ENCODE results near the gene GPR152.
A peak's percentile ranks its signal among the peaks of the same experiment; 100 is the strongest.

GPR152 gene

GRCh38 chr11:67411785-67412152 is 40.8 kb downstream of the GPR152 start:
- H3K36me3 ChIP-seq (replicated peaks), result no peaks in the 10 kb centered on the region
- DNase-seq (ENCODE audit: low spot score in 2 of 2), result no peak
- H3K27me3 ChIP-seq (ENCODE audit: low read depth), result peaks cover 8% of the 10 kb centered on the region; the same call in 1 of the 2 replicates
- no peaks in the 10 kb centered on the region for H3K9me3 ChIP-seq
- no peaks in the 10 kb centered on the region; the same call in 1 of the 2 replicates for H3K4me1 ChIP-seq
- in situ Hi-C loops (cut with MboI; ENCODE audit: low sequenced_read_pairs), result no loop called here
- H3K4me3 ChIP-seq, result no peak overlapping the region

GRCh38 chr11:67410984-67411784 is 41.3 kb downstream of the GPR152 start:
- no peaks in the 10 kb centered on the region for H3K9me3 ChIP-seq
- in situ Hi-C loops (cut with MboI; ENCODE audit: low sequenced_read_pairs), result no loop called here
- peaks cover 8% of the 10 kb centered on the region; the same call in 1 of the 2 replicates for H3K27me3 ChIP-seq (ENCODE audit: low read depth)
- H3K4me1 ChIP-seq, result no peaks in the 10 kb centered on the region; the same call in 1 of the 2 replicates
- H3K36me3 ChIP-seq (replicated peaks), result no peaks in the 10 kb centered on the region
- no peak for DNase-seq (ENCODE audit: low spot score in 2 of 2)
- no peak overlapping the region for H3K4me3 ChIP-seq

- no peak for DNase-seq (ENCODE audit: low spot score in 2 of 2)
- no peaks in the 10 kb centered on the region for H3K36me3 ChIP-seq (replicated peaks)
- no peaks in the 10 kb centered on the region; the same call in 1 of the 2 replicates for H3K4me1 ChIP-seq
- H3K4me3 ChIP-seq, result no peak overlapping the region
- no peaks in the 10 kb centered on the region for H3K9me3 ChIP-seq
- peaks cover 8% of the 10 kb centered on the region; the same call in 1 of the 2 replicates for H3K27me3 ChIP-seq (ENCODE audit: low read depth)
- in situ Hi-C loops (cut with MboI; ENCODE audit: low sequenced_read_pairs), result no loop called here
Observed at GRCh38 chr11:67410369-67410831, 42.1 kb downstream of the GPR152 start.

- in situ Hi-C loops (cut with MboI; ENCODE audit: low sequenced_read_pairs), result no loop called here
- H3K4me1 ChIP-seq, result no peaks in the 10 kb centered on the region; the same call in 1 of the 2 replicates
- peaks cover 8% of the 10 kb centered on the region; the same call in 1 of the 2 replicates for H3K27me3 ChIP-seq (ENCODE audit: low read depth)
- no peak overlapping the region for H3K4me3 ChIP-seq
- H3K9me3 ChIP-seq, result no peaks in the 10 kb centered on the region
- H3K36me3 ChIP-seq (replicated peaks), result no peaks in the 10 kb centered on the region
- DNase-seq (ENCODE audit: low spot score in 2 of 2), result peak in 1 of 2 experiments; percentile 59
Observed at GRCh38 chr11:67409781-67410368, 42.7 kb downstream of the GPR152 start.

- H3K4me1 ChIP-seq, result no peaks in the 10 kb centered on the region; the same call in 1 of the 2 replicates
- H3K4me3 ChIP-seq, result no peak overlapping the region
- DNase-seq (ENCODE audit: low spot score in 2 of 2), result no peak
- in situ Hi-C loops (cut with MboI; ENCODE audit: low sequenced_read_pairs), result no loop called here
- peaks cover 8% of the 10 kb centered on the region; the same call in 1 of the 2 replicates for H3K27me3 ChIP-seq (ENCODE audit: low read depth)
- no peaks in the 10 kb centered on the region for H3K9me3 ChIP-seq
- no peaks in the 10 kb centered on the region for H3K36me3 ChIP-seq (replicated peaks)
Observed at GRCh38 chr11:67409261-67409666, 43.3 kb downstream of the GPR152 start.

GRCh38 chr11:67408437-67409200 is 43.9 kb downstream of the GPR152 start:
- Histone ChIP-seq H3K9me3 (no peaks in the 10 kb centered on the region), H3K27me3 (ENCODE audit: low read depth) (peaks cover 8% of the 10 kb centered on the region; the same call in 1 of the 2 replicates), H3K4me1 (no peaks in the 10 kb centered on the region; the same call in 1 of the 2 replicates), H3K36me3 (replicated peaks) (no peaks in the 10 kb centered on the region), H3K4me3 (no peak overlapping the region)
- in situ Hi-C loops (cut with MboI; ENCODE audit: low sequenced_read_pairs), result no loop called here
- no peak for DNase-seq (ENCODE audit: low spot score in 2 of 2)

DNA sequence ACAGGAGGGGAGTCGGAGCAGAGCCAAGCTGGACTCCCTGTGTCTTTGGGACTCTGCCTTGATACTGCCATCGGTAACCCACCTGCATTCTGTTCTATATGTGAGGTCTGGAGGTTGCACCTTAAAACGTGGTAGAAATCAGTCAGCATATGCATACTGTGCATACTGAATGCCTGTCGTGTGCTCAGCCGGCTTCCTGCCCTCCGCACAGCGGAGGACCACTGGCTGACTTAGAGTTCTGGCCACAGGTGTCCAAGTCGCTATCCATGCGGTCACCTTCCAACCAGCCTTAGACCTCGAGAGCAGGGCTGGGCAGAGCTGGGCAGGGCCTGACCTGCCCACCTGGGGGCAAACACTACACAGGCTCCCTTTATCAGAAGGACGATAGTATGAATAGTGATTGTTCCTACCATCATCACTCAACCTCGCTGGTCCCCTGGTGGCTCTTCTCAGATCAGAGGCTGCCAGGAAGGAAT is 44.8 kb downstream of the GPR152 start:
- Histone ChIP-seq H3K27me3 (ENCODE audit: low read depth) (peaks cover 8% of the 10 kb centered on the region; the same call in 1 of the 2 replicates), H3K4me1 (no peaks in the 10 kb centered on the region; the same call in 1 of the 2 replicates), H3K4me3 (no peak overlapping the region), H3K36me3 (replicated peaks) (no peaks in the 10 kb centered on the region), H3K9me3 (no peaks in the 10 kb centered on the region)
- DNase-seq (ENCODE audit: low spot score in 2 of 2), result no peak
- in situ Hi-C loops (cut with MboI; ENCODE audit: low sequenced_read_pairs), result no loop called here

DNA sequence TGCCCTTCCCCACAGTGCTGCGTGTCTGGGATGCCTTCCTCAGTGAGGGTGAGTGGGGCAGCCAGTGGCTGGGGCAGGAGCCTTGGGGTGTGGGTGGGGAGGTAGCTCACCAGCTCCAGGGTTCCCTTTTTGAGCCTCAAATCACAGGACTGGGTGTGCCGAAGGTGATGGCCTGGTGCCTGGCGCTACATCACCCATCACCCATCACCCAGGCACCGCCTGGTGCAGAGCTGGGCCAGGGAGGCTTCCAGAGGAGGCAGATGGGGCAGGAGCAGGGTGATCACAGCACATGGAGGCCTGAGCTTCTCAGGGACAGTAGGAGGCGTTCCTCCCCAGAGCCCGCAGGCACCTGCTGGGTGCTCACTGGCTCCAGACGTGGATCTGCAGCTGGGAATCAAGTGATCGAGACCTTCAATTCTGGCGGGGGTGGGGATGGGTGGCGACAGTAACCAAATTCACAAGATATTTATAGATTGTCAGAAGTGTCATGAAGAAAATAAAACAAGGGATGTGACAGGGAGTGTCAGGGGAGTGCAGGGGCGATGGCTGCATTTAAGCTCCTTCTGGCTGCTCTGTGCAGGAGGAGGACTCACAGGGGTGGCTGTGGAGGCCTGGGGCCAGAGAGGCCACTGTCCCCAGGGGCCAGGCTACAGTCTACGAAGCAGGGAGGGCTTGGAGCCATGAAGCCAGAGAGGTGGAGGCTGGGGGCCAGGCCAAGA is 45.4 kb downstream of the GPR152 start:
- no peak for DNase-seq (ENCODE audit: low spot score in 2 of 2)
- Histone ChIP-seq H3K27me3 (ENCODE audit: low read depth) (peaks cover 8% of the 10 kb centered on the region; the same call in 1 of the 2 replicates), H3K9me3 (no peaks in the 10 kb centered on the region), H3K4me3 (no peak overlapping the region), H3K36me3 (replicated peaks) (no peaks in the 10 kb centered on the region), H3K4me1 (peaks cover 3% of the 10 kb centered on the region)
- in situ Hi-C loops (cut with MboI; ENCODE audit: low sequenced_read_pairs), result no loop called here

- in situ Hi-C loops (cut with MboI; ENCODE audit: low sequenced_read_pairs), result no loop called here
- no peaks in the 10 kb centered on the region for H3K9me3 ChIP-seq
- H3K4me3 ChIP-seq, result no peak overlapping the region
- no peak for DNase-seq (ENCODE audit: low spot score in 2 of 2)
- peaks cover 8% of the 10 kb centered on the region; the same call in 1 of the 2 replicates for H3K27me3 ChIP-seq (ENCODE audit: low read depth)
- H3K36me3 ChIP-seq (replicated peaks), result no peaks in the 10 kb centered on the region; the same call in 1 of the 2 replicates
- peaks cover 5% of the 10 kb centered on the region for H3K4me1 ChIP-seq
Observed at GRCh38 chr11:67406420-67406968, 46.0 kb downstream of the GPR152 start.

- Histone ChIP-seq H3K4me1 (peaks cover 6% of the 10 kb centered on the region), H3K36me3 (replicated peaks) (no peaks in the 10 kb centered on the region; the same call in 1 of the 2 replicates), H3K4me3 (no peak overlapping the region), H3K9me3 (no peaks in the 10 kb centered on the region), H3K27me3 (ENCODE audit: low read depth) (peaks cover 8% of the 10 kb centered on the region; the same call in 1 of the 2 replicates)
- DNase-seq (ENCODE audit: low spot score in 2 of 2), result no peak
- in situ Hi-C loops (cut with MboI; ENCODE audit: low sequenced_read_pairs), result no loop called here
Observed at GRCh38 chr11:67405688-67406339, 46.7 kb downstream of the GPR152 start.

- Histone ChIP-seq H3K4me1 (peaks cover 13% of the 10 kb centered on the region), H3K9me3 (no peaks in the 10 kb centered on the region), H3K27me3 (ENCODE audit: low read depth) (peaks cover 8% of the 10 kb centered on the region; the same call in 1 of the 2 replicates), H3K4me3 (no peak overlapping the region), H3K36me3 (replicated peaks) (peaks cover 4% of the 10 kb centered on the region)
- no peak for DNase-seq (ENCODE audit: low spot score in 2 of 2)
- in situ Hi-C loops (cut with MboI; ENCODE audit: low sequenced_read_pairs), result no loop called here
Observed at GRCh38 chr11:67405196-67405567, 47.3 kb downstream of the GPR152 start.

DNA sequence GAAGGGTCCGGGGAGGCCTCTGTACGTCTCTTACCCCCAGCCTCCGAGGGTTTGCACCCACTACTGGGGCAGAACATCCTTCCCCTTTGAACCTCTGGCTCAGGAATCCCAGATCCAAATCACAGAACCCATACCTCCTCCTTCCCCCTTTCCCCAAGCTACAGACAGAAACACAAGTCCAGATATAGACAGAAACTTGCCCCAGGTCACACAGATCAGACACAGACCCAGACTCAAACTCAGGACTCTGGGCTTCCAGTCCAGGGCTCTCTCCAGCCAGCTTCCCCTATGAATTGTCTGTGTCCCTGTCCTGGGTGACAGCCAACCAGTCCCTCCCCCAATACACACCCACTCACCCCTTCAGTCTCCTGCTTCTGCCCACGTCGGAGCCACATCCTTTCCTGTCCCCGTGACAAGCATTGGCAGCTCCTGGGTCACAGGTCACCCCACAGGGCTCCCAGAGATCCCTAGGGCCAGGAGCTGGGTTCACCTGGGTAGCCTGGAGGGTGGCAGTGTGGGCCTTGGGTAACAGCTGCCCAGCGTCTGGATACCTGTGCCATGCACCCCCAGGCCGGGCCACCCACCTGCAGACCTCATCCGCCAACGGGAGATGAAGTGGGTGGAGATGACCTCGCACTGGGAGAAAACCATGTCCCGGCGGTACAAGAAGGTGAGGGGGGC is 47.9 kb downstream of the GPR152 start:
- Histone ChIP-seq H3K4me1 (peaks cover 13% of the 10 kb centered on the region), H3K36me3 (replicated peaks) (peaks cover 10% of the 10 kb centered on the region), H3K4me3 (no peak overlapping the region), H3K27me3 (ENCODE audit: low read depth) (peaks cover 6% of the 10 kb centered on the region; the same call in 1 of the 2 replicates), H3K9me3 (no peaks in the 10 kb centered on the region)
- no peak for DNase-seq (ENCODE audit: low spot score in 2 of 2)
- in situ Hi-C loops (cut with MboI; ENCODE audit: low sequenced_read_pairs), result no loop called here

Measured in HAP-1 (cell line).